GM23338 (cell line): ENCODE results near the gene NDP. TPM values are rescaled to one million over a fixed set of nuclear protein-coding genes. Genes with fewer than 3 reads are reported as not detected.

Source experiments
- ATAC-seq: fragments of 200-7000 bp; cut with Tn5 transposase; 3 replicates; pipeline ENCODE4 v1.9.1; 2020
- DNase-seq: peaks from one replicate; pipeline ENCODE4 v3.0.0-alpha.2; 2015; ENCODE audit warnings: low spot score
- H2AFZ ChIP-seq: fragments of 200-600 bp; sonication (generic); 2 replicates; pipeline ENCODE4 v1.8.0; 2016; ENCODE audit warnings: antibody characterized with exemption, mild to moderate bottlenecking, moderate library complexity
- H3F3A ChIP-seq: fragments of 200-600 bp; sonication (generic); replicated peaks from 2 replicates; pipeline ENCODE4 v1.8.0; 2017; ENCODE audit warnings: antibody characterized with exemption, mixed run types, low read depth
- H3K27ac ChIP-seq: fragments of 200-600 bp; sonication (generic); 2 replicates; pipeline ENCODE4 v1.6.1; 2016; ENCODE audit warnings: low read depth
- H3K27me3 ChIP-seq: fragments of 200-600 bp; sonication (generic); 2 replicates; pipeline ENCODE4 v1.8.0; 2016; ENCODE audit warnings: mild to moderate bottlenecking, mixed run types, moderate library complexity; ENCODE audit not compliant: insufficient read depth
- H3K36me3 ChIP-seq: fragments of 200-600 bp; sonication (generic); 2 replicates; pipeline ENCODE4 v1.8.0; 2016; ENCODE audit warnings: mild to moderate bottlenecking; ENCODE audit not compliant: insufficient read depth
- H3K4me1 ChIP-seq: fragments of 200-600 bp; sonication (generic); 2 replicates; pipeline ENCODE4 v1.8.0; 2016; ENCODE audit warnings: mild to moderate bottlenecking, moderate library complexity; ENCODE audit not compliant: insufficient read depth
- H3K4me2 ChIP-seq: fragments of 200-600 bp; sonication (generic); 2 replicates; pipeline ENCODE4 v1.7.1; 2017; ENCODE audit warnings: mixed run types
- H3K4me3 ChIP-seq: fragments of 200-600 bp; sonication (generic); 2 replicates; pipeline ENCODE4 v1.6.1; 2016; ENCODE audit warnings: mixed run types
- H3K79me2 ChIP-seq: fragments of 200-600 bp; sonication (generic); replicated peaks from 2 replicates; pipeline ENCODE4 v1.8.0; 2017; ENCODE audit warnings: mild to moderate bottlenecking; ENCODE audit not compliant: insufficient read depth
- H3K9me2 ChIP-seq: fragments of 200-600 bp; sonication (generic); 2 replicates; pipeline ENCODE4 v1.8.0; 2017; ENCODE audit not compliant: insufficient read depth
- H4K20me1 ChIP-seq: fragments of 200-600 bp; sonication (generic); replicated peaks from 2 replicates; pipeline ENCODE4 v1.8.0; 2017; ENCODE audit warnings: mild to moderate bottlenecking; ENCODE audit not compliant: insufficient read depth
- H3K27ac Mint-ChIP-seq: 2 replicates; pipeline ENCODE4 v1.8.0; 2020; ENCODE audit warnings: inconsistent platforms, mild to moderate bottlenecking, moderate library complexity, mixed read lengths
- H3K27me3 Mint-ChIP-seq: 3 replicates; pipeline ENCODE4 v1.8.0; 2022; ENCODE audit warnings: low read depth, mild to moderate bottlenecking, moderate library complexity, mixed read lengths, inconsistent platforms; ENCODE audit not compliant: insufficient read depth, poor library complexity
- H3K36me3 Mint-ChIP-seq: 3 replicates; pipeline ENCODE4 v1.8.0; 2021; ENCODE audit warnings: low read depth, mild to moderate bottlenecking, inconsistent platforms, moderate library complexity, mixed read lengths
- H3K4me1 Mint-ChIP-seq: 3 replicates; pipeline ENCODE4 v1.8.0; 2020; ENCODE audit warnings: mild to moderate bottlenecking, inconsistent platforms, mixed read lengths
- H3K4me3 Mint-ChIP-seq: 3 replicates; pipeline ENCODE4 v1.8.0; 2021; ENCODE audit warnings: moderate library complexity, mild to moderate bottlenecking, inconsistent platforms, mixed read lengths
- H3K9me3 Mint-ChIP-seq: 3 replicates; pipeline ENCODE4 v1.8.0; 2020; ENCODE audit warnings: moderate library complexity, mild to moderate bottlenecking, inconsistent platforms, mixed read lengths
- CREB1 ChIP-seq: fragments of 250-450 bp; sonication (Bioruptor Pico); IDR thresholded peaks from 2 replicates; pipeline ENCODE4 v1.5.0; 2020; ENCODE audit warnings: low read depth, mild to moderate bottlenecking, moderate library complexity
- CTCF ChIP-seq, 2 experiments: fragments of 200-600 bp in 1 of 2; sonication (generic) in 1 of 2; conservative IDR thresholded peaks; 2 replicates each; pipeline versions ENCODE4 v1.5.1 to v1.6.1; 2016 to 2017; ENCODE audit warnings: antibody characterized with exemption in 2 of 2, low read depth in 2 of 2, mild to moderate bottlenecking in 2 of 2, moderate library complexity in 1 of 2
- ETS1 ChIP-seq: IDR thresholded peaks from 2 replicates; pipeline ENCODE4 v1.6.1; 2016; ENCODE audit warnings: antibody characterized with exemption
- EZH2 ChIP-seq: fragments of 200-600 bp; sonication (generic); IDR thresholded peaks from one replicate; pipeline ENCODE4 v1.8.0; 2017; ENCODE audit warnings: antibody characterized with exemption, mild to moderate bottlenecking, low read depth; ENCODE audit not compliant: unreplicated experiment
- EZH2phosphoT487 ChIP-seq: fragments of 200-600 bp; sonication (generic); IDR thresholded peaks from one replicate; pipeline ENCODE4 v1.8.1; 2018; ENCODE audit warnings: antibody characterized with exemption; ENCODE audit not compliant: unreplicated experiment
- JUNB ChIP-seq: IDR thresholded peaks from one replicate; pipeline ENCODE4 v1.6.1; 2016; ENCODE audit warnings: antibody characterized with exemption; ENCODE audit not compliant: unreplicated experiment
- NANOG ChIP-seq: IDR thresholded peaks from 2 replicates; pipeline ENCODE4 v1.6.1; 2016; ENCODE audit warnings: antibody characterized with exemption, borderline replicate concordance
- POLR2AphosphoS5 ChIP-seq: IDR thresholded peaks from 2 replicates; pipeline ENCODE4 v1.6.1; 2016; ENCODE audit warnings: antibody characterized with exemption, low read depth
- REST ChIP-seq: IDR thresholded peaks from one replicate; pipeline ENCODE4 v1.6.1; 2018; ENCODE audit warnings: antibody characterized with exemption; ENCODE audit not compliant: unreplicated experiment
- STAT1 ChIP-seq: IDR thresholded peaks from one replicate; pipeline ENCODE4 v1.6.1; 2016; ENCODE audit warnings: antibody characterized with exemption; ENCODE audit not compliant: unreplicated experiment
- ZNF114 ChIP-seq: fragments of 250-450 bp; sonication (Bioruptor Pico); IDR thresholded peaks from 2 replicates; pipeline ENCODE4 v1.5.0; 2020; ENCODE audit warnings: mild to moderate bottlenecking, moderate library complexity
- ZNF331 ChIP-seq: fragments of 250-450 bp; sonication (Bioruptor Pico); IDR thresholded peaks from 2 replicates; pipeline ENCODE4 v1.5.0; 2020; ENCODE audit warnings: low read depth, mild to moderate bottlenecking, moderate library complexity
- ZNF462 ChIP-seq: fragments of 250-450 bp; sonication (Bioruptor Pico); IDR thresholded peaks from 2 replicates; pipeline ENCODE4 v1.5.0; 2020; ENCODE audit warnings: mild to moderate bottlenecking, moderate library complexity
- polyA plus RNA-seq: library from polyadenylated mRNA; unstranded; fragments of >200 nt; fragmentation: Nextera tagmentation; extraction: Ambion mirVana; gene quantifications from 2 replicates; pipeline ENCODE4 v1.2.1, GENCODE V29; 2016
- total RNA-seq: library from RNA; depleted of rRNA; stranded (reverse); fragments of >200 nt; shearing (Covaris generic); gene quantifications from 2 replicates; pipeline ENCODE4 v1.2.3, GENCODE V29; 2014

NDP gene
- total and polyA plus RNA-seq, 2 experiments from 2014 or later, result 0.14 TPM; not detected in 1

GRCh38 chrX:44020693-44021092 lies 47.5 kb upstream of the NDP start:
- Histone ChIP-seq H3K9me2 (no peaks in the 10 kb centered on the region), H2AFZ (no peak overlapping the region), H3K4me1 (no peaks in the 10 kb centered on the region), H3K4me3 (no peak overlapping the region), H3K27ac (no peak overlapping the region), H4K20me1 (no peaks in the 10 kb centered on the region), H3K4me2 (no peak overlapping the region), H3K36me3 (no peaks in the 10 kb centered on the region), H3K27me3 (no peaks in the 10 kb centered on the region), H3F3A (no peaks in the 10 kb centered on the region), H3K79me2 (no peaks in the 10 kb centered on the region)
- no peaks in the 10 kb centered on the region for H3K27me3 Mint-ChIP-seq
- no peaks in the 10 kb centered on the region for H3K36me3 Mint-ChIP-seq
- no peaks in the 10 kb centered on the region for H3K9me3 Mint-ChIP-seq
- no peaks in the 10 kb centered on the region for H3K4me1 Mint-ChIP-seq
- H3K27ac Mint-ChIP-seq, result no peak overlapping the region
- DNase-seq, result no peak
- ATAC-seq, result no peak
- TF ChIP-seq ZNF114 (no peak), CTCF (conservative IDR thresholded peaks at IDR 0.05; ENCODE audit: low read depth in 2 of 2) (no peak), EZH2phosphoT487 (no peak), ZNF462 (no peak), POLR2AphosphoS5 (no peak), ETS1 (no peak), CREB1 (no peak), REST (no peak), NANOG (no peak), JUNB (no peak), EZH2 (no peak), STAT1 (no peak), ZNF331 (no peak)
- H3K4me3 Mint-ChIP-seq, result no peak overlapping the region
